Measurements from ENCODE around the gene IKBKG.
"Not testable (repeated sequence)": the region's sequence is repeated elsewhere in the genome, so short reads cannot be mapped to it uniquely, and the experiment has no call there.

The IKBKG gene

GRCh38 chrX:154560326-154560725 lies 12.9 kb downstream of the IKBKG start:
- not testable (repeated sequence) for DNase-seq

- not testable (repeated sequence) for DNase-seq
Observed at GRCh38 chrX:154562295-154562694, 14.9 kb downstream of the IKBKG start.

GRCh38 chrX:154570361-154570760 lies 22.9 kb downstream of the IKBKG start:
- not testable (repeated sequence) for DNase-seq

GRCh38 chrX:154573061-154573460 lies 25.6 kb downstream of the IKBKG start:
- DNase-seq, result not testable (repeated sequence)

GRCh38 chrX:154575076-154575475 lies 27.7 kb downstream of the IKBKG start:
- not testable (repeated sequence) for DNase-seq

GRCh38 chrX:154582994-154583393 lies 35.6 kb downstream of the IKBKG start:
- DNase-seq, result not testable (repeated sequence)

- DNase-seq, result not testable (repeated sequence)
Observed at GRCh38 chrX:154584585-154585183, 37.3 kb downstream of the IKBKG start, which contains the start of gene CTAG1A. Gene CTAG1A (plus strand): TSS chrX:154585133. CDS start chrX:154585207, 74 bp downstream.

GRCh38 chrX:154590415-154590814 lies 43.0 kb downstream of the IKBKG start:
- DNase-seq, result not testable (repeated sequence)

- no peak for DNase-seq
Observed at GRCh38 chrX:154592505-154592904, 45.1 kb downstream of the IKBKG start.

- DNase-seq, result no peak
Observed at GRCh38 chrX:154593201-154593600, 45.8 kb downstream of the IKBKG start.

GRCh38 chrX:154594491-154594890 lies 47.1 kb downstream of the IKBKG start:
- DNase-seq, result no peak

GRCh38 chrX:154595559-154596249 lies 48.3 kb downstream of the IKBKG start:
- no peak for DNase-seq

- no peak for DNase-seq
Observed at GRCh38 chrX:154596290-154596929, 49.0 kb downstream of the IKBKG start.

GRCh38 chrX:154597221-154597620 lies 49.8 kb downstream of the IKBKG start:
- no peak for DNase-seq

GRCh38 chrX:154598656-154599055 lies 51.2 kb downstream of the IKBKG start:
- no peak for DNase-seq

- DNase-seq, result no peak
Observed at GRCh38 chrX:154599531-154599930, 52.1 kb downstream of the IKBKG start.

- DNase-seq, result no peak
Observed at GRCh38 chrX:154600759-154601374, 53.4 kb downstream of the IKBKG start.

GRCh38 chrX:154602226-154602625 lies 54.8 kb downstream of the IKBKG start:
- no peak for DNase-seq

GRCh38 chrX:154602766-154603437 lies 55.5 kb downstream of the IKBKG start:
- no peak for DNase-seq

GRCh38 chrX:154603438-154604430 lies 56.3 kb downstream of the IKBKG start:
- DNase-seq, result no peak

GRCh38 chrX:154605566-154605965 lies 58.1 kb downstream of the IKBKG start:
- no peak for DNase-seq

GRCh38 chrX:154607370-154607769 lies 60.0 kb downstream of the IKBKG start:
- DNase-seq, result no peak
